M059J (cell line): ENCODE measurements around the gene FAM13C. TPM values are rescaled to one million over a fixed set of nuclear protein-coding genes. Genes with fewer than 3 reads are reported as not detected.
A peak's percentile ranks its signal among the peaks of the same experiment; 100 is the strongest.
"Not testable (repeated sequence)": the region's sequence is repeated elsewhere in the genome, so short reads cannot be mapped to it uniquely, and the experiment has no call there.

ENCODE experiments used
- DNase-seq: peaks from one replicate; pipeline ENCODE4 v3.0.0-alpha.2; 2012; ENCODE audit warnings: low read depth
- total RNA-seq: library from RNA; depleted of rRNA; stranded (reverse); fragments of >200 nt; shearing (Covaris generic); gene quantifications from 2 replicates; pipeline ENCODE4 v1.2.3, GENCODE V29; 2014

Gene FAM13C
- total RNA-seq, 1 experiment from 2014 or later = 1.5 TPM

DNA sequence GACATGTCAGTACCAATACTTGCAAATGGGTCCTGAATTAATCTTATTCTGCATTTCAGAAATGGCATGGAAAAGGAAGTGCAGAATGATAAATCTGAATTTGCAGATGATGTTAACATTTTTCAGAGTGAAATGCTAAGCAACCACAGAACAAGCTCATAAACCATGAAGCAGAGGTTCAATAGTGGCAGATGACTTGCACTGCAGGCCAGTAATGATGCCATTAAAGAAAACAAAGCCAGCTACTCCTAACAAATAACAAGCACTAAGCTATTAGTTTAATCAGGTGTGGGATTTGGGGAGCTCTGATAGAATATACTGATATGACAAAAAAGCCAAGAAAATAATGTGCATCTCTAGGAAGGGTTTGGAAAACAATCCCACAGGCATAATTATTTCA is 85.4 kb downstream of the FAM13C start:
- no peak for DNase-seq

- no peak for DNase-seq
Measured at GRCh38 chr10:59276133-59276532, 86.2 kb downstream of the FAM13C start.

DNA sequence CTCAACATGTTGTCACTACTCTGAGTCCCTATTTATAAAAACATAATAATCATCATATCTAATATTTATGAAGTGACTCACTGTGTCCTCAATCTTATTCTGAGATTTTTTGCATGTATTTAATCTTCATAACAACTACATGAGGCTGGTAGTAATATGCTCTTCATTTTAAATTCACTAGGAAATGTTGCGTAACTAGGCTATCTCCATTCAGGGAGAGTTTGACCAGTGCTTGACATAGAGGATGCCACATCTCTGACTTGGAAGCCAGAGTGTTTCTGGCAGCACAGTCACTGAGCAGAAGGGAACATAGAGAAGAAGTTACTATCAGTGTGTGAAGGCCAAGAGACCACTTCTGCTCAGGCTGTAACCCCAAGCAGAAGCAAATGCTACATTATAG is 88.9 kb downstream of the FAM13C start:
- DNase-seq = no peak

GRCh38 chr10:59272061-59272460 is 90.3 kb downstream of the FAM13C start:
- DNase-seq = no peak

- no peak for DNase-seq
Measured at GRCh38 chr10:59271160-59271559, 91.2 kb downstream of the FAM13C start.

GRCh38 chr10:59270492-59270891 is 91.9 kb downstream of the FAM13C start:
- DNase-seq = no peak

GRCh38 chr10:59269651-59270050 is 92.7 kb downstream of the FAM13C start:
- no peak for DNase-seq

DNA sequence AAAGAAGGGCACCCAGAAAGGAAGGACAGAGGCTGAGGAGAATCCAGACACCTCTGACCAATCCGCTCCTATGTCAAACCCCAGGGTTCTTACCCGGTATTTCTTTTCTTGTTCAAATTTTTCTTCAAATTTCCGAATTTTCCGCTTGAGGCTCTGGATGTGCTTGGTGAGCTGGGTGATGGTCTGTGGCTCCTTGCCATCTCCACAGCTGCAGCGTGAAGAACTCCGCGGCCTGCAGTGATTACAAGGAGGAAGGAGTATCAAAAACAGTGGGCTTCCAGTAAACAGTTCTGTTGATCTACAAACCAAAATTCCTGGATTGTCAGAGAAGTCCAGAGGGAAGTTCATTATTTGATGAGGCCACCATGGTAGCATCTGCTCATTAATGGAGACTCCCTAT is 93.9 kb downstream of the FAM13C start:
- no peak for DNase-seq

GRCh38 chr10:59266321-59266720 is 96.0 kb downstream of the FAM13C start:
- DNase-seq = no peak

GRCh38 chr10:59265141-59265540 is 97.2 kb downstream of the FAM13C start:
- DNase-seq = no peak

DNA sequence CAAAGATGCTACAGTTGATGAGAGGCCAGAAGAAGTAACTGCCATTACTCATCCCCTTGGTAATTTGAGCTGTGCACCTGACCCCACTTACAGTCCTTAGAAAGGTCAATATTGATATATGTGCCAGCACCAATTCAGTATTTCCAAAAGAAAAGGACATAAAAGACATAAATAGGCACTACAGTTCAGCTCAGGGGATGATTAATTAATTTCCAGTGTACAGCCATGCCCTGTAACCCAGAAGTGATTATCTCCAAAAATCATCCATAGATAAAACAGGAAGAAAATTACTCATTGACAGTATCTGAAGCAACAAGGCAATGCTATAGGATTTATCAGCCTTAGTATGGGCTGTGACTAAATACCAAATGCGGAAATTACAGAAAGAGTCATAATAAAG is 103.5 kb downstream of the FAM13C start:
- DNase-seq = no peak

GRCh38 chr10:59257224-59257623 is 105.1 kb downstream of the FAM13C start:
- DNase-seq = no peak

DNA sequence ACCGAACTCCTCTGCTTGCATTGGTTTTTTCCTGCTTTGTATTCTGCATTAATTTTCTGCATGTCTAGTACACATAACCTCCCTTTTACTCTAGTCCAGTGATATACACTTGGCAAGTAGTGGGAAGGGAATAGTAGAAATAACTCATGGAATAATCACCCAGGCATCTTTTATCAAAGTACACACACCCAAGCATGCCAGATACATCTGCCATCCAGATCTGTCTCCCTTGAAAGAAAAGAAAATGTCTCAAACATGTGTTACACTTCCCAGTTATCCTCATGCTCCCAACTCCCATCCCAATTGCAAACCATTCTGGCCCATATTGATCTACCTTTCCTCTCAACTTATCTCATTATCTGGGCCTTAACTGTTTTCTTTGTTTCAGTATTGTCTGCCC is 106.9 kb downstream of the FAM13C start:
- no peak for DNase-seq

- DNase-seq = no peak
Measured at GRCh38 chr10:59252491-59252890, 109.9 kb downstream of the FAM13C start.

- no peak for DNase-seq
Measured at GRCh38 chr10:59245686-59246085, 116.7 kb downstream of the FAM13C start.

DNA sequence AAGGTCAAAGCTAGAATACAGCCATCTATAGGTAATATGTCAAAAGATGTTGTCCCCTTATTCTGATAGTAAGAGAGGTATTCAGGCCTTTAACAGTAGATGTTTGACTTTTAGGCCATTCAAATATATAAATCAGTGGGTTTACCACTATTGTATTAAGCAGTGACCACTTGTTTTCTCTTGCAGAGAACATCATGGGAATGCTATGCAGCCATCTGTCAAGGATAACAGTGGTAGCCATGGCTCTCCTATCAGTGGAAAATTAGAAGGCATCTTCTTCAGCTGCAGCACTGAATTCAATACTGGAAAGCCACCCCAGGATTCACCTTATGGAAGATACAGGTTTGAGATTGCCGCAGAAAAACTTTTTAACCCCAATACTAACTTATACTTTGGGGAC is 117.5 kb downstream of the FAM13C start:
- DNase-seq = no peak

DNA sequence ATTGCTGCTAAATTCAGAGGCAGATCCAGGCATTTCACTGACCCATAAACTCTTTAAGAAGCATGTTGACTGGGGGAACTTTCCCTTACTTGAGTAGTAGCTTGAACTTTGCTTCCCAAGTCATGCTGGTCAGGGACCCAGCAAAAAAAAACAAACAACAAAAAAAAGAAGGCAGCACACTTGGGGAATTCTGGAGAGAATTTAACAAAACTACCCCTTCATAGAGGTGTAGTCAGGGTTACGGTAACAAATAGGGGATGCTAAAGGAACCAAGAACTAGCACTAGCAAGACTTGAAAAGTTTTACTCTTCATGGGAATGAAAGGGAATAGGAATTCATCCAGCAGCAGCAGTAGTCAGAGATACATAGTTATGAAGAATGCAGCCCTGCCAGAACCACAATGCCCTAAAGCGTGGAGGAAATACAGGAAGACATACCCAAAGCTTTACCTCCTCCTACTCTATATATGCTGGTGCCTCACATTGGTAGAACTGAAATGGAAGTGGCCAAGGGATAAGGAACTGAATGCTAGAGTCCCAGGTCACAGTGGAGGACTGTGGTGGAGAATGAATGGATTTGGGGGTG is 118.6 kb downstream of the FAM13C start:
- no peak for DNase-seq

DNA sequence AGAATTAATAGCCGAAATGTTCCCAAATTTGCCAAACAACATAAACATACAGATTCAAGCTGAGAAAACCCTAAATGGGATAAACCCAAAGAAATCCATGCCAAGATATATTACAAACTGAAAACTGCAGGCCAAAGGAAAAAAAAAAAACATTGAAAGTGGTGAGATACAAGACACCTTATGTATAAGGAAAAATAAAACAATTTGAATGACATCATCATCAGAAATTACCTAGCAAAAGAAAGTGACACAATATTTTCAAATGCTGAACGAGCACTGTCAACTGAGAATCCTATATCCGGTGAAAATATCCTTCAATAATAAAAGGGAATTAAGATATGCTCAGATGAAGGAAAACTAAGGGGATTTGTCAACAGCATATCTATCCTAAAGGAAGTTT is 119.4 kb downstream of the FAM13C start:
- DNase-seq = no peak

- no peak for DNase-seq
Measured at GRCh38 chr10:59242057-59242456, 120.3 kb downstream of the FAM13C start.

- DNase-seq = peak; percentile 36
Measured at GRCh38 chr10:59240582-59241183, 121.7 kb downstream of the FAM13C start.

DNA sequence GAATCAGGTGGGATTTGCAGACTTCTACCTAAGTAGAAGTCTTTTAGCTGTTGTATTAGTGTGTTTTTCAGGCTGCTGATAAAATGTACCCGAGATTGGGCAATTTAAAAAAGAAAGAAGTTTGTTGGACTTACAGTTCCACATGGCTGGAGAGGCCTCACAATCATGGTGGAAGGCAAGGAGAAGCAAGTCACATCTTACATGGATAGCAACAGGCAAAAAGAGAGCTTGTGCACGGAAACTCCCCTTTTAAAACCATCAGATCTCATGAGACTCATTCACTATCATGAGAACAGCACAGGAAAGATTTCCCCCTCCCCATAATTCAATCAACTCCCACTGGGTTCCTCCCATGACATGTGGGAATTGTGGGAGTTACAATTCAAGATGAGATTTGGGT is 123.2 kb downstream of the FAM13C start:
- not testable (repeated sequence) for DNase-seq

GRCh38 chr10:59237775-59238174 is 124.6 kb downstream of the FAM13C start:
- DNase-seq = no peak

DNA sequence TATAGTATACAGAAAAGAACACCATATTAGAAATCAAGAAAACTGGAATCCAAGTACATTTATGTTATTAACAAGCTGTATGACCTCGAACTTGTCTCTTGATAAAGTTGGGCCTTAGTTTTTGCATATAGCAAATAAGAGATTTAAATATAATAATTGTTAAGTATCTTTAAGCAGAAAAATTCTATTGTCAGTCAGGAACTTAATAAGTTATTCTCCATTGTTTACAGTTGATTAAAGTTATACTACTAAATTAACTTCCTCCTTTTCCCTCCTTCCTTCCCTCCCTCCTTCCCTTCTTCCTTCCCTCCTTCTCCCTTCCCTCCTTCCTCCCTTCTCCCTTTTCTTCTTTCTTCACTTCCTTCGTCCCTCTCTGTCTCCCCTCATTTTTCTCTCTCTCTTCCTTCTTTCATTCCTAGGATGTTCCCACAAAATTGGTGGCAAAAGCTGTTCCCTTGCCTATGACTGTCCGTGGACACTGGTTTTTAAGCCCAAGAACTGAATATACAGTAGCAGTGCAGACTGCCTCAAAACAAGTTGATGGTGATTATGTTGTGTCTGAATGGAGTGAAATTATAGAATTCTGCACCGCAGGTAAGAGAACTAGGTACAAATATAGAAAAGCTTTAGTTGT is 126.2 kb downstream of the FAM13C start:
- DNase-seq = no peak
